Nephron progenitor cell (in vitro differentiated cells): ENCODE data around the gene YWHAG.
A peak's percentile ranks its signal among the peaks of the same experiment; 100 is the strongest.
"Not testable (repeated sequence)": the region's sequence is repeated elsewhere in the genome, so short reads cannot be mapped to it uniquely, and the experiment has no call there.

Source experiments
- DNase-seq: peaks from one replicate; pipeline ENCODE4 v3.0.0; 2021
- H3K27ac Mint-ChIP-seq: 2 replicates; pipeline ENCODE4 v1.8.0; 2021; ENCODE audit warnings: mild to moderate bottlenecking, moderate library complexity, mixed read lengths
- H3K27me3 Mint-ChIP-seq: 2 replicates; pipeline ENCODE4 v1.8.0; 2021; ENCODE audit warnings: mild to moderate bottlenecking, low read depth, mixed read lengths; ENCODE audit not compliant: poor library complexity
- H3K36me3 Mint-ChIP-seq: 2 replicates; pipeline ENCODE4 v1.8.0; 2021; ENCODE audit warnings: low read depth, mixed read lengths
- H3K4me1 Mint-ChIP-seq: 2 replicates; pipeline ENCODE4 v1.8.0; 2021; ENCODE audit warnings: mixed read lengths
- H3K4me3 Mint-ChIP-seq: 2 replicates; pipeline ENCODE4 v1.8.0; 2021; ENCODE audit warnings: mild to moderate bottlenecking, moderate library complexity, mixed read lengths
- H3K9me3 Mint-ChIP-seq: 2 replicates; pipeline ENCODE4 v1.8.0; 2021; ENCODE audit warnings: mild to moderate bottlenecking, moderate library complexity, mixed read lengths
- TF ChIP-seq, protein P1 (sequence below): fragments of 200-600 bp; sonication (generic); IDR thresholded peaks from 2 replicates; pipeline ENCODE4 v1.5.0; 2021; ENCODE audit warnings: antibody characterized with exemption

Gene YWHAG

DNA sequence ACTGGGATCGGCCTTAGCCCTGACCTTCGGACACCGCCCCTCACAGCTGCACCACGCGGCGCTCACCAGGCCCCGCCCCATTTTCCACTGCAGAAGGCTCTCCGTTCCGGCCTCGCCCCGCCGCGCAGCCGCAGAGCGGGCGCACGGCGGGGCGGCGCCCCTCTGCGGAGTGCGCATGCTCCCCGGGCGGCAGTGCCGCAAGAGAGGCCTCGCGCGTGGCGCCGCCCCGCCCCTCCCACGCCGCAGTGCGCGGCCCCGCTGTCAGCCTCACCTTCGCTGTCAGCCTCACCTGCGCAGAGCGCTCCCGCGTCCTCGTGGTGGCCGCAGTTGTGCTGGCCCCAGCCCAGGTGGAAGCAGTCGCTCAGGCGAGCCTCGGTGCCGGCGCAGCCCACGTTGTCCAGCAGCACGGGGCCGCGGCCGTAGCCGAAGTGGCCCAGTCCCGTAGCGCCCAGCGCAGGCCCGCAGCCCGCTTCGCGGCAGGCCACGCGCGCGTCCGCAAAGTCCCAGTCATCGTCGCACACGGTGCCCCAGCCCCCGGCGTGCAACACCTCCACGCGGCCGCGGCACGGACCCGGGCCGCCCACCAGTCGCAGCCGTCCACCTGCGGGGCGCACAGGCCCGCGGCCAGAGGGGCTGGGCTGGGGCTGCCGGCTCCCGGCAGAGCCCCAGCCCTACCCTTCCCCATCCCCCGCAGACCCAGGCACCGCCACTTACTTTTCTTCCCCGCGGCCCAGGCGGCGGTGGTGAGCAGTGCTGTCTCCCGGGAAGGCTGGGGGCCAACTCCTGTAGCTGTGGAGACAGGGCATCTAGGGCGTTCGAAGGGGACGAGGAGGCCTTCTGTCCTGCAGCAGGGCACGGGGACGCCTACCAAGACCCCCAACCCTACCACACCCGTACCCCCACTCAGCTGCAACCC is 34.6 kb upstream of the YWHAG start:
- no peaks in the 10 kb centered on the region for H3K9me3 Mint-ChIP-seq
- H3K4me3 Mint-ChIP-seq = peak overlapping the region; percentile 82
- DNase-seq = peak; percentile 95
- TF ChIP-seq, protein P1, sequence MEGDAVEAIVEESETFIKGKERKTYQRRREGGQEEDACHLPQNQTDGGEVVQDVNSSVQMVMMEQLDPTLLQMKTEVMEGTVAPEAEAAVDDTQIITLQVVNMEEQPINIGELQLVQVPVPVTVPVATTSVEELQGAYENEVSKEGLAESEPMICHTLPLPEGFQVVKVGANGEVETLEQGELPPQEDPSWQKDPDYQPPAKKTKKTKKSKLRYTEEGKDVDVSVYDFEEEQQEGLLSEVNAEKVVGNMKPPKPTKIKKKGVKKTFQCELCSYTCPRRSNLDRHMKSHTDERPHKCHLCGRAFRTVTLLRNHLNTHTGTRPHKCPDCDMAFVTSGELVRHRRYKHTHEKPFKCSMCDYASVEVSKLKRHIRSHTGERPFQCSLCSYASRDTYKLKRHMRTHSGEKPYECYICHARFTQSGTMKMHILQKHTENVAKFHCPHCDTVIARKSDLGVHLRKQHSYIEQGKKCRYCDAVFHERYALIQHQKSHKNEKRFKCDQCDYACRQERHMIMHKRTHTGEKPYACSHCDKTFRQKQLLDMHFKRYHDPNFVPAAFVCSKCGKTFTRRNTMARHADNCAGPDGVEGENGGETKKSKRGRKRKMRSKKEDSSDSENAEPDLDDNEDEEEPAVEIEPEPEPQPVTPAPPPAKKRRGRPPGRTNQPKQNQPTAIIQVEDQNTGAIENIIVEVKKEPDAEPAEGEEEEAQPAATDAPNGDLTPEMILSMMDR = no peak
- H3K27ac Mint-ChIP-seq = no peak overlapping the region
- peaks cover 4% of the 10 kb centered on the region for H3K36me3 Mint-ChIP-seq
- H3K27me3 Mint-ChIP-seq = peaks cover 10% of the 10 kb centered on the region
- peaks cover 47% of the 10 kb centered on the region for H3K4me1 Mint-ChIP-seq

DNA sequence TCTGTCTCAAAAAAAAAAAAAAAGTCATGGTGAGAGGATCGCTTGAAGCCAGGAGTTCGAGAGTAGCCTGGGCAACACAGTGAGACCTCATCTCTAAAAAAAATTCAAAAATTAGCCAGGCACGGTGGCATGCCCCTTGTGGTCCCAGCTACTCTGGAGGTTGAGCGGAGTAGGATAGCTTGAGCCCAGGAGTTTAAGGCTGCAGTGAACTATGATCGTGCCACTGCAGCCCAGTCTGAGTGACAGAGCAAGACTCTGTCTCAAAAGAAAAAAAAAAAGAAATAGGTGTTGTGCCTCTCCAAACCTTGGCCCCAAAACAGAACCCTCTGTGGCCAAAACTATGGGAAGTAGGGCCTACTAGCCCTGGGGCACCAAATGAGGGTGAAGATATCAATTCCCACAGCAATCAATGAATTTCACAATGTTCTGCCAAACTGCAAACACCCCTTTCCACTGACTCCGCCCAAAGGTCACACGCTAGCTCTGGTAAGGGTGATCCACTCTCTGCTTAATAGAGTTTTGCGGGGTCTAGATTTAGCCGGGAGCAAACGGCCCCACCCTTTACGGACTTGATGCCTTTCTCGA is 33.8 kb upstream of the YWHAG start:
- Mint-ChIP-seq H3K4me1 (peaks cover 47% of the 10 kb centered on the region), H3K36me3 (peaks cover 4% of the 10 kb centered on the region), H3K9me3 (no peaks in the 10 kb centered on the region), H3K27ac (no peak overlapping the region), H3K27me3 (peaks cover 4% of the 10 kb centered on the region), H3K4me3 (peak overlapping the region; percentile 82)
- TF ChIP-seq, protein P1 = no peak
- DNase-seq = no peak

DNA sequence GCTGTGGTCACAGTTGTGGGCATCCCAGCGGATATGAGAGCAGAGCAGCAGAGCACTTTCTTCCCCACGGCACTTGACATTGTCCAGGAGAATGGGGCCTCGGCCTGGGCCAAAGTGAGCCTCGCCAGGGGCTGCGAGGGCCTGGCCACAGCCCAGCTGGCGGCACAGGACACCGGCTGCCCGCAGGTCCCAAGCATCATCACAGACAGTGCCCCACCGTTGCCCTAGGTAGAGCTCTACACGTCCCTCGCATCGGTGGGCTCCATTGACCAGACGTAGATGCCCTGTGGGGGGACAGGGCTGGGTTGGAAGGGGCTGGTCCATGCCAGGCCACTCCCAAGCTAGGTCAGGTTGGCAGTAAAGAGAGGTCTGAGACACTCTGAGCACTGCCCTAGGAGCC is 31.3 kb upstream of the YWHAG start:
- Mint-ChIP-seq H3K27me3 (peaks cover 4% of the 10 kb centered on the region), H3K4me1 (peaks cover 31% of the 10 kb centered on the region), H3K27ac (no peak overlapping the region), H3K9me3 (no peaks in the 10 kb centered on the region), H3K36me3 (peaks cover 4% of the 10 kb centered on the region), H3K4me3 (no peak overlapping the region)
- no peak for DNase-seq
- TF ChIP-seq, protein P1 = no peak

DNA sequence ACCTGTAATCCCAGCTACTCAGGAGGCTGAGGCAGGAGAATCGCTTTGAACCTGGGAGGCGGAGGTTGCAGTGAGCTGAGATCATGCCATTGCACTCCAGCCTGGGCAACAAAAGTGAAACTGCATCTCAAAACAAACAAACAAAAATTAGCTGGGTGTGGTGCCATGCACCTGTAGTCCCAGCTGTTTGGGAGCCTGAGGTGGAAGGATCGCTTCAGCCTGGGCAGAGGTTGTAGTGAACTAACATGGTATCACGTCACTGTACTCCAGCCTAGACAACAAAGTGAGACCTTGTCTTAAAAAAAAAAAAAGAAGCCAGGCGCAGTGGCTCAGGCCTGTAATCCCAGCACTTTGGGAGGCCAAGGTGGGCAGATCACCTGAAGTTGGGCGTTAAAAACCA is 29.0 kb upstream of the YWHAG start:
- H3K4me1 Mint-ChIP-seq = peaks cover 19% of the 10 kb centered on the region
- not testable (repeated sequence) for H3K4me3 Mint-ChIP-seq, H3K36me3 Mint-ChIP-seq, DNase-seq, H3K27ac Mint-ChIP-seq, H3K27me3 Mint-ChIP-seq, H3K9me3 Mint-ChIP-seq

DNA sequence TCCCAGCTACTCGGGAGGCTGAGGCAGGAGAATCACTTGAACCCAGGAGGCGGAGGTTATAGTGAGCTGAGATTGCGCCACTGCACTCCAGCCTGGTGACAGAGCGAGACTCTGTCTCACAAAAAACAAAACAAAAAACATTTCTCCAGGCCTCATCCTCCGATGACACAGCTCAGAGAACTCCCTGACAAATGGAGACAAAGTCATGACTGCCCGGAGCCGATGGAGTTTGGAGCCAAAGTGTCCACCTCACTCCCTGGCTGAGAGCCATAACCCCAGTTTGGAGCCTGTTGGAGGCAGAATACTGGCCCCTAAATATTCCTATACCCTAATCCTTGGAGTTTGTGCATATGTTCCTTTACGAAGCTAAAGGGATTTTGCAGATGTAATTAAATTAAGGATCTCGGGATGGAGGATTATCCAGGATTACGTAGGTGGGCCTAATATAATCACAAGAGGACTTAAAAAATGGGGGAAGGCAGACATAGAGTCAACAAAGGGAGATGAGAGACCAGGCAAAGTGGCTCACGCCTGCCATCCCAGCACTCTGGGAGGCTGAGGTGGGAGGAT is 28.0 kb upstream of the YWHAG start:
- Mint-ChIP-seq H3K9me3 (no peaks in the 10 kb centered on the region), H3K27ac (no peak overlapping the region), H3K36me3 (peaks cover 4% of the 10 kb centered on the region), H3K4me1 (peaks cover 17% of the 10 kb centered on the region), H3K4me3 (no peak overlapping the region), H3K27me3 (no peaks in the 10 kb centered on the region)
- no peak for DNase-seq
- TF ChIP-seq, protein P1 = no peak

DNA sequence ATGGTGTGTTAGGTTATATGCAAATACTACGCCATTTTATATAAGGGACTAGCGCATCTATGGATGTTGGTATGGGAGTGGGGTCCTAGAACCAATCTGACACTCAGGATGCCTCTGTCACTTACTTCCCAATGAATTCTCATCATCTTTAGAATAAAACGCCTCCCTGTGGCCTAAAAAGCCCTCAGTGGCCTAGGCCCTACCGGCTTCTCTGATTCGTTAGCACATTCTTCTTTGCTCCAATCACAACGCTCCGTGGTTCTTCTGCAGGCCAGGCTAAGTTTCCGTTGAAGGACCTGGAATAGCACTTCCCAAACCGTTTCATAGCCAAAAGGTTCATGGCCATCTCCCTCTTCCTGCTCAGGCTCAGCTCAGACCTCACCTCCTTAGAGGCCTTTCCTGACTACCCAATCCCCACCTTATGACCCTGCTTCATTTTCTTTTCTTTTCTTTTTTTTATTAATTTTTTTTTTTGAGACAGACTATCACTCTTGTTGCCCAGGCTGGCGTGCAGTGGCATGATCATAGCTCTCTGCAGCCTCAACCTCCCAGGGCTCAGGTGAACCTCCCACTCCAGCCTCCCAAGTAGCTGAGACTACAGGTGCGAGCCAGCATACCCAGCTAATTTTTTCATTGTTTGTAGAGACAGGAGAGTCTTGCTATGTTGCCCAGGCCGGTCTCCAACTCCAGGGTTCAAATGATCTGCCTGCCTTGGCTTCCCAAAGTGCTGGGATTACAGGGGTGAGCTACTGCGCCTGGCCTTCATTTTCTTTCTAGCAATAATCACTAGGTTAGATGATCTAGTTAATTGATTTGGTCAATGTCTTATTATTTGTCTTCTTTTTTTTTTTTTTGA is 24.5 kb upstream of the YWHAG start:
- TF ChIP-seq, protein P1 = no peak
- peaks cover 6% of the 10 kb centered on the region for H3K4me1 Mint-ChIP-seq
- H3K27me3 Mint-ChIP-seq = no peaks in the 10 kb centered on the region
- H3K4me3 Mint-ChIP-seq = no peak overlapping the region
- H3K36me3 Mint-ChIP-seq = no peaks in the 10 kb centered on the region
- H3K27ac Mint-ChIP-seq = no peak overlapping the region
- H3K9me3 Mint-ChIP-seq = no peaks in the 10 kb centered on the region
- no peak for DNase-seq
